IMR-90 (cell line): ENCODE measurements around the gene ABL2. TPM values are rescaled to one million over a fixed set of nuclear protein-coding genes. Genes with fewer than 3 reads are reported as not detected.

Source experiments
- ATAC-seq: fragments of 200-7000 bp; cut with Tn5 transposase; 2 replicates; pipeline ENCODE4 v1.9.1; 2020; ENCODE audit warnings: low read depth, mild to moderate bottlenecking, moderate library complexity
- BruUV-seq: library from RNA; stranded (reverse); fragments of 400-500 nt; replicated peaks from 2 replicates; lab custom pipeline; 2021; lab: Mats Ljungman, UMichigan
- CTCF ChIA-PET: fragments of 300-600 bp; formaldehyde crosslinking; extraction: SDS; loops from one replicate; lab custom pipeline; 2021; ENCODE audit warnings: antibody characterized with exemption; lab: Yijun Ruan, JAX
- POLR2A ChIA-PET: fragments of 300-600 bp; sonication (Branson Sonifier 250); formaldehyde crosslinking; loops from one replicate; lab custom pipeline; 2022; ENCODE audit warnings: antibody characterized with exemption; ENCODE audit not compliant: unreplicated experiment; lab: Charles Lee
- DNase-seq: peaks from one replicate; pipeline ENCODE4 v3.0.0; 2013
- H2AFZ ChIP-seq: replicated peaks from 2 replicates; pipeline ENCODE3; 2013; ENCODE audit warnings: low read length, mild to moderate bottlenecking; ENCODE audit not compliant: poor library complexity
- H2AK5ac ChIP-seq: 2 replicates; pipeline ENCODE4 v1.6.1; 2013; ENCODE audit warnings: low read depth, low read length, inconsistent platforms
- H2AK9ac ChIP-seq: replicated peaks from 2 replicates; pipeline ENCODE3; 2013; ENCODE audit warnings: mild to moderate bottlenecking, low read depth, low read length, moderate library complexity; ENCODE audit not compliant: poor library complexity
- H2BK120ac ChIP-seq: 2 replicates; pipeline ENCODE4 v1.6.1; 2013; ENCODE audit warnings: low read depth, low read length, inconsistent platforms
- H2BK15ac ChIP-seq: 3 replicates; pipeline ENCODE4 v1.6.1; 2013; ENCODE audit warnings: low read depth, low read length, inconsistent platforms
- H2BK20ac ChIP-seq: 2 replicates; pipeline ENCODE4 v1.6.1; 2013; ENCODE audit warnings: low read depth, mild to moderate bottlenecking, inconsistent platforms, low read length, moderate library complexity
- H2BK5ac ChIP-seq: 2 replicates; pipeline ENCODE4 v1.6.1; 2013; ENCODE audit warnings: mild to moderate bottlenecking, low read depth, low read length, inconsistent platforms; ENCODE audit not compliant: poor library complexity, severe bottlenecking
- H3K14ac ChIP-seq: replicated peaks from 2 replicates; pipeline ENCODE4 v1.6.1; 2013; ENCODE audit warnings: low read depth, low read length, inconsistent platforms
- H3K18ac ChIP-seq: 2 replicates; pipeline ENCODE4 v1.6.1; 2013; ENCODE audit warnings: low read depth, low read length, control low read depth
- H3K23ac ChIP-seq: 2 replicates; pipeline ENCODE4 v1.6.1; 2013; ENCODE audit warnings: low read depth, low read length, inconsistent platforms
- H3K27ac ChIP-seq: 2 replicates; pipeline ENCODE4 v1.5.1; 2013; ENCODE audit warnings: mild to moderate bottlenecking, control low read depth, low read length; ENCODE audit not compliant: insufficient read depth
- H3K27me3 ChIP-seq: 2 replicates; pipeline ENCODE4 v1.6.1; 2013; ENCODE audit warnings: low read length; ENCODE audit not compliant: control insufficient read depth, insufficient read depth
- H3K36me3 ChIP-seq: 2 replicates; pipeline ENCODE4 v1.6.1; 2013; ENCODE audit warnings: low read length, mixed read lengths; ENCODE audit not compliant: control insufficient read depth, insufficient read depth
- H3K4ac ChIP-seq: 2 replicates; pipeline ENCODE4 v1.6.1; 2013; ENCODE audit warnings: low read depth, low read length, inconsistent platforms
- H3K4me1 ChIP-seq: 2 replicates; pipeline ENCODE4 v1.6.1; 2013; ENCODE audit warnings: low read length, mixed read lengths; ENCODE audit not compliant: control insufficient read depth, insufficient read depth
- H3K4me2 ChIP-seq: 2 replicates; pipeline ENCODE4 v1.6.1; 2013; ENCODE audit warnings: low read depth, mild to moderate bottlenecking, control low read depth, low read length, moderate library complexity
- H3K4me3 ChIP-seq: 2 replicates; pipeline ENCODE4 v1.5.1; 2013; ENCODE audit warnings: low read depth, mild to moderate bottlenecking, control low read depth, low read length, moderate library complexity; ENCODE audit not compliant: insufficient read depth
- H3K56ac ChIP-seq: 2 replicates; pipeline ENCODE4 v1.6.1; 2013; ENCODE audit warnings: low read length, inconsistent platforms; ENCODE audit not compliant: insufficient read depth; ENCODE audit errors: extremely low read depth
- H3K79me1 ChIP-seq, 2 experiments: 2 replicates each; pipeline ENCODE4 v1.6.1; 2013; ENCODE audit warnings: low read length in 2 of 2, inconsistent platforms in 1 of 2, low read depth in 1 of 2
- H3K9ac ChIP-seq: 2 replicates; pipeline ENCODE4 v1.6.1; 2013; ENCODE audit warnings: low read depth, low read length, control low read depth
- H3K9me1 ChIP-seq: 2 replicates; pipeline ENCODE4 v1.6.1; 2013; ENCODE audit warnings: low read length, inconsistent platforms; ENCODE audit not compliant: insufficient read depth
- H3K9me3 ChIP-seq: 2 replicates; pipeline ENCODE4 v1.6.1; 2013; ENCODE audit warnings: low read length; ENCODE audit not compliant: control insufficient read depth, insufficient read depth
- H4K20me1 ChIP-seq: 2 replicates; pipeline ENCODE4 v1.6.1; 2013; ENCODE audit warnings: low read length, inconsistent platforms; ENCODE audit not compliant: insufficient read depth
- H4K5ac ChIP-seq: 2 replicates; pipeline ENCODE4 v1.6.1; 2013; ENCODE audit warnings: mild to moderate bottlenecking, low read depth, low read length, control low read depth
- H4K8ac ChIP-seq, 2 experiments: 2 replicates each; pipeline ENCODE4 v1.6.1; 2013; ENCODE audit warnings: low read depth in 2 of 2, low read length in 2 of 2, control low read depth in 1 of 2, inconsistent platforms in 1 of 2
- H4K91ac ChIP-seq: 2 replicates; pipeline ENCODE4 v1.6.1; 2013; ENCODE audit warnings: low read depth, low read length, inconsistent platforms; ENCODE audit not compliant: insufficient read depth
- BHLHE40 ChIP-seq: fragments of 150-350 bp; IDR thresholded peaks from 2 replicates; pipeline ENCODE4 v1.6.1; 2016; ENCODE audit warnings: mild to moderate bottlenecking, low read depth, low read length
- CEBPB ChIP-seq: IDR thresholded peaks from 2 replicates; pipeline ENCODE4 v1.6.1; 2012; ENCODE audit warnings: low read depth, low read length, improper control_type of control experiment
- CHD1 ChIP-seq: IDR thresholded peaks from 2 replicates; pipeline ENCODE4 v1.6.1; 2012; ENCODE audit warnings: low read depth, low read length, improper control_type of control experiment
- CTCF ChIP-seq: conservative IDR thresholded peaks from 2 replicates; pipeline ENCODE4 v1.5.1; 2012; ENCODE audit warnings: mild to moderate bottlenecking, low read depth, low read length, improper control_type of control experiment
- FOS ChIP-seq: fragments of 150-350 bp; IDR thresholded peaks from 2 replicates; pipeline ENCODE4 v1.6.1; 2016; ENCODE audit warnings: low read depth, low read length
- MAFK ChIP-seq: IDR thresholded peaks from 2 replicates; pipeline ENCODE4 v1.6.1; 2012; ENCODE audit warnings: low read depth, low read length, improper control_type of control experiment
- MAZ ChIP-seq: IDR thresholded peaks from 2 replicates; pipeline ENCODE4 v1.6.1; 2012; ENCODE audit warnings: low read depth, mild to moderate bottlenecking, low read length, improper control_type of control experiment, moderate library complexity, borderline replicate concordance
- MXI1 ChIP-seq: IDR thresholded peaks from 2 replicates; pipeline ENCODE4 v1.6.1; 2012; ENCODE audit warnings: low read depth, mild to moderate bottlenecking, low read length, moderate library complexity, borderline replicate concordance
- NFE2L2 ChIP-seq: fragments of 150-350 bp; IDR thresholded peaks from 2 replicates; pipeline ENCODE4 v1.6.1; 2016; ENCODE audit warnings: low read depth, mild to moderate bottlenecking, low read length
- POLR2A ChIP-seq: IDR thresholded peaks from 2 replicates; pipeline ENCODE4 v1.6.1; 2012; ENCODE audit warnings: mild to moderate bottlenecking, low read depth, low read length
- RAD21 ChIP-seq: IDR thresholded peaks from 2 replicates; pipeline ENCODE4 v1.6.1; 2012; ENCODE audit warnings: low read length, improper control_type of control experiment
- RCOR1 ChIP-seq: IDR thresholded peaks from 2 replicates; pipeline ENCODE4 v1.6.1; 2012; ENCODE audit warnings: mild to moderate bottlenecking, low read length, improper control_type of control experiment; ENCODE audit not compliant: insufficient replicate concordance
- RFX5 ChIP-seq: IDR thresholded peaks from 2 replicates; pipeline ENCODE4 v1.8.0; 2012; ENCODE audit warnings: low read depth, mild to moderate bottlenecking, low read length, moderate library complexity
- SMC3 ChIP-seq: fragments of 150-350 bp; IDR thresholded peaks from 2 replicates; pipeline ENCODE4 v1.6.1; 2016; ENCODE audit warnings: low read depth, mild to moderate bottlenecking, antibody characterized with exemption, low read length, moderate library complexity
- USF2 ChIP-seq: fragments of 150-350 bp; IDR thresholded peaks from 2 replicates; pipeline ENCODE4 v1.6.1; 2017; ENCODE audit warnings: mild to moderate bottlenecking, antibody characterized with exemption, low read length, low read depth
- WGBS, 2 experiments: methylation state at CpG; one replicate each; pipeline versions ENCODE4 v1.1.5 to v1.1.7; 2013; ENCODE audit warnings: missing lambda C conversion rate in 2 of 2; ENCODE audit not compliant: insufficient read length in 1 of 2; ENCODE audit errors: extremely low coverage in 2 of 2; 5-methylcytosine and 5-hydroxymethylcytosine counted together
- dilution Hi-C: fragments of 300-500 bp; cut with HindIII; formaldehyde crosslinking; loops from one replicate; pipeline ENCODE4 v1.14.3; 2018; ENCODE audit warnings: low sequenced_read_pairs; ENCODE audit not compliant: unreplicated experiment
- in situ Hi-C: fragments of 300-500 bp; cut with MboI; formaldehyde crosslinking; loops from 3 replicates; pipeline ENCODE4 v1.14.3; 2019; ENCODE audit warnings: low sequenced_read_pairs, inconsistent platforms, mixed read lengths
- intact Hi-C: fragments of 100-400 bp; cut with micrococcal nuclease; formaldehyde crosslinking; loops from 2 replicates; pipeline ENCODE4 v1.10.0; 2022
- polyA plus RNA-seq, 3 experiments: library from polyadenylated mRNA; depleted of rRNA; stranded (reverse); fragments of >200 nt; gene quantifications; 2 replicates each; pipeline ENCODE4 v1.2.3, GENCODE V29; 2012; ENCODE audit warnings: low replicate concordance in 1 of 3
- total RNA-seq: library from RNA; depleted of rRNA; stranded (reverse); fragments of >200 nt; gene quantifications from 2 replicates; pipeline ENCODE4 v1.2.3, GENCODE V29; 2012
- TF ChIP-seq, protein P1 (sequence below): fragments of 150-350 bp; IDR thresholded peaks from 2 replicates; pipeline ENCODE4 v1.6.1; 2016; ENCODE audit warnings: low read depth, mild to moderate bottlenecking, low read length, moderate library complexity, borderline replicate concordance

Gene ABL2
- total and polyA plus RNA-seq, 2 of the 4 experiments (the other 2 are of a cell fraction): 9.7 to 110 TPM

- no peak overlapping the region for H3K4me3 ChIP-seq
- H2BK120ac ChIP-seq: no peak overlapping the region
- no peaks in the 10 kb centered on the region for H3K9me3 ChIP-seq
- H4K91ac ChIP-seq: no peak overlapping the region
- no peaks in the 10 kb centered on the region for H3K27me3 ChIP-seq
- H2BK20ac ChIP-seq: no peak overlapping the region
- no peaks in the 10 kb centered on the region for H3K36me3 ChIP-seq
- H3K79me1 ChIP-seq: peaks cover 0 to under 1% of the 10 kb centered on the region in 2 experiments; a peak in 1 of 4 replicates
- H3K9me1 ChIP-seq: peaks cover 4% of the 10 kb centered on the region; the same call in 1 of the 2 replicates
- H4K20me1 ChIP-seq: no peaks in the 10 kb centered on the region
- DNase-seq (no peak), ATAC-seq (no peak)
- no peak overlapping the region for H3K56ac ChIP-seq
- no peak overlapping the region for H2AK9ac ChIP-seq
- no peak overlapping the region for H2AK5ac ChIP-seq
- WGBS, 2 experiments: no CpG with 5 or more reads among the region's 1 CpG
- dilution Hi-C loops (no loop called here), in situ Hi-C loops (loop anchor here (25.0 kb wide), 1 partner anchor 577 kb away; no protein-coding TSS in a partner anchor), intact Hi-C loops (loop anchor here (5.0 kb wide), 1 partner anchor 117 kb away; no protein-coding TSS in a partner anchor)
- no peak overlapping the region for H2AFZ ChIP-seq
- H3K4ac ChIP-seq: no peak overlapping the region
- no peak overlapping the region for H2BK5ac ChIP-seq
- H3K18ac ChIP-seq: no peak overlapping the region
- no peak overlapping the region for H3K9ac ChIP-seq
- ChIA-PET CTCF (no interaction called here), POLR2A (no interaction called here)
- no peak overlapping the region for H3K23ac ChIP-seq
- H3K4me1 ChIP-seq: 0 out of 2 replicates have a peak, but pooled peaks cover under 1% of the 10 kb centered on the region
- no peak overlapping the region for H3K27ac ChIP-seq
- no peak overlapping the region for H3K4me2 ChIP-seq
- no peak overlapping the region for H4K8ac ChIP-seq
- no TSS peak for BruUV-seq
- H4K5ac ChIP-seq: no peak overlapping the region
- TF ChIP-seq RAD21 (no peak), CHD1 (no peak), MAFK (no peak), MXI1 (no peak), POLR2A (no peak), MAZ (no peak), BHLHE40 (no peak), SMC3 (no peak), RCOR1 (no peak), CTCF (no peak), USF2 (no peak), FOS (no peak), CEBPB (no peak), NFE2L2 (no peak), RFX5 (no peak)
- TF ChIP-seq, protein P1, sequence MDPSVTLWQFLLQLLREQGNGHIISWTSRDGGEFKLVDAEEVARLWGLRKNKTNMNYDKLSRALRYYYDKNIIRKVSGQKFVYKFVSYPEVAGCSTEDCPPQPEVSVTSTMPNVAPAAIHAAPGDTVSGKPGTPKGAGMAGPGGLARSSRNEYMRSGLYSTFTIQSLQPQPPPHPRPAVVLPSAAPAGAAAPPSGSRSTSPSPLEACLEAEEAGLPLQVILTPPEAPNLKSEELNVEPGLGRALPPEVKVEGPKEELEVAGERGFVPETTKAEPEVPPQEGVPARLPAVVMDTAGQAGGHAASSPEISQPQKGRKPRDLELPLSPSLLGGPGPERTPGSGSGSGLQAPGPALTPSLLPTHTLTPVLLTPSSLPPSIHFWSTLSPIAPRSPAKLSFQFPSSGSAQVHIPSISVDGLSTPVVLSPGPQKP: no peak
- H2BK15ac ChIP-seq: no peak overlapping the region
- H3K14ac ChIP-seq: no peak overlapping the region
Measured at GRCh38 chr1:179234863-179235262, 5.4 kb upstream of the ABL2 start.
